ENCODE data around the gene OXA1L.
"Not testable (repeated sequence)": the region's sequence is repeated elsewhere in the genome, so short reads cannot be mapped to it uniquely, and the experiment has no call there.

OXA1L gene

GRCh38 chr14:22770481-22771187, 4.1 kb downstream of the OXA1L start:
- DNase-seq = peak; percentile 26

GRCh38 chr14:22772725-22773124, 6.2 kb downstream of the OXA1L start:
- DNase-seq = no peak

GRCh38 chr14:22773162-22774010, 6.9 kb downstream of the OXA1L start:
- DNase-seq = no peak

- no peak for DNase-seq
Observed at GRCh38 chr14:22774011-22774706, 7.7 kb downstream of the OXA1L start.

- DNase-seq = no peak
Observed at GRCh38 chr14:22776215-22776614, 9.7 kb downstream of the OXA1L start.

- DNase-seq = not testable (repeated sequence)
Observed at GRCh38 chr14:22776849-22777248, 10.4 kb downstream of the OXA1L start.

GRCh38 chr14:22778084-22778483, 11.6 kb downstream of the OXA1L start:
- DNase-seq = no peak

- no peak for DNase-seq
Observed at GRCh38 chr14:22780105-22780679, 13.7 kb downstream of the OXA1L start.

GRCh38 chr14:22780941-22781300, 14.4 kb downstream of the OXA1L start:
- DNase-seq = no peak

GRCh38 chr14:22781301-22781991, 15.0 kb downstream of the OXA1L start:
- no peak for DNase-seq

- DNase-seq = no peak
Observed at GRCh38 chr14:22786685-22787084, 20.2 kb downstream of the OXA1L start.

- no peak for DNase-seq
Observed at GRCh38 chr14:22791301-22791700, 24.8 kb downstream of the OXA1L start.

GRCh38 chr14:22792158-22792557, 25.7 kb downstream of the OXA1L start:
- DNase-seq = no peak

- DNase-seq = not testable (repeated sequence)
Observed at GRCh38 chr14:22793550-22793949, 27.1 kb downstream of the OXA1L start.

GRCh38 chr14:22793976-22794375, 27.5 kb downstream of the OXA1L start:
- DNase-seq = no peak

- no peak for DNase-seq
Observed at GRCh38 chr14:22794551-22794951, 28.1 kb downstream of the OXA1L start.

- DNase-seq = no peak
Observed at GRCh38 chr14:22796087-22796707, 29.7 kb downstream of the OXA1L start.

GRCh38 chr14:22797017-22797917, 30.8 kb downstream of the OXA1L start:
- no peak for DNase-seq

- no peak for DNase-seq
Observed at GRCh38 chr14:22798528-22798927, 32.0 kb downstream of the OXA1L start.

- DNase-seq = no peak
Observed at GRCh38 chr14:22800346-22800745, 33.9 kb downstream of the OXA1L start.

- no peak for DNase-seq
Observed at GRCh38 chr14:22801716-22802115, 35.2 kb downstream of the OXA1L start.
